Astrocyte of the cerebellum (primary cell): Measurements from ENCODE around the gene GRIN2A.

Source experiments
- DNase-seq: peaks from one replicate; pipeline ENCODE4 v3.0.0-alpha.2; 2011; ENCODE audit warnings: low read depth
- H3K4me3 ChIP-seq: 2 replicates; pipeline ENCODE4 v1.5.1; 2011; ENCODE audit warnings: mild to moderate bottlenecking, low read depth, low read length, moderate library complexity
- in situ Hi-C: cut with HindIII; loops from 2 replicates; pipeline ENCODE4 v1.10.0; 2017; ENCODE audit warnings: low sequenced_read_pairs
- TF ChIP-seq, protein P1 (sequence below): IDR thresholded peaks from 2 replicates; pipeline ENCODE4 v1.5.1; 2012; ENCODE audit warnings: low read length, low read depth, moderate library complexity, mild to moderate bottlenecking; ENCODE audit errors: missing control alignments

Gene GRIN2A

DNA sequence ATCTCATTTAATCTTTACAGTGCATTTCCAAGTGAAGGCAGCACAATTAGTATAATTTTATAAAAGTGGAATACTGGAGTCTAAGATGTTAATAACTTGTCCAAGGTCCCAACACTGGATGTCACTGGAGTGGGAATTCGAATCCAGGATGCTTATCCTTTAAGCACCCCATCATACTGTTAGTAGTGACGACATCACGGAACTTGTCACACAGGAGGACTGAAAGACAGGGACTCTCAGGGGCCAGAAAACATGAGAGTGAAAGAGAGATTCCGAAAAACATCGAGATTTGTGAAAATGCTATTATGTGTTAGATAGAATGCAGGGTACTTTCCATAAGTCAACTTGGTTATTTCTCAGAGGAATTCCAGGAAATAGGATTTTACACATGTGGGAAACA lies 374.0 kb downstream of the GRIN2A start:
- TF ChIP-seq, protein P1, sequence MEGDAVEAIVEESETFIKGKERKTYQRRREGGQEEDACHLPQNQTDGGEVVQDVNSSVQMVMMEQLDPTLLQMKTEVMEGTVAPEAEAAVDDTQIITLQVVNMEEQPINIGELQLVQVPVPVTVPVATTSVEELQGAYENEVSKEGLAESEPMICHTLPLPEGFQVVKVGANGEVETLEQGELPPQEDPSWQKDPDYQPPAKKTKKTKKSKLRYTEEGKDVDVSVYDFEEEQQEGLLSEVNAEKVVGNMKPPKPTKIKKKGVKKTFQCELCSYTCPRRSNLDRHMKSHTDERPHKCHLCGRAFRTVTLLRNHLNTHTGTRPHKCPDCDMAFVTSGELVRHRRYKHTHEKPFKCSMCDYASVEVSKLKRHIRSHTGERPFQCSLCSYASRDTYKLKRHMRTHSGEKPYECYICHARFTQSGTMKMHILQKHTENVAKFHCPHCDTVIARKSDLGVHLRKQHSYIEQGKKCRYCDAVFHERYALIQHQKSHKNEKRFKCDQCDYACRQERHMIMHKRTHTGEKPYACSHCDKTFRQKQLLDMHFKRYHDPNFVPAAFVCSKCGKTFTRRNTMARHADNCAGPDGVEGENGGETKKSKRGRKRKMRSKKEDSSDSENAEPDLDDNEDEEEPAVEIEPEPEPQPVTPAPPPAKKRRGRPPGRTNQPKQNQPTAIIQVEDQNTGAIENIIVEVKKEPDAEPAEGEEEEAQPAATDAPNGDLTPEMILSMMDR, result no peak
- in situ Hi-C loops, result no loop called here
- DNase-seq, result no peak
- no peak overlapping the region for H3K4me3 ChIP-seq

DNA sequence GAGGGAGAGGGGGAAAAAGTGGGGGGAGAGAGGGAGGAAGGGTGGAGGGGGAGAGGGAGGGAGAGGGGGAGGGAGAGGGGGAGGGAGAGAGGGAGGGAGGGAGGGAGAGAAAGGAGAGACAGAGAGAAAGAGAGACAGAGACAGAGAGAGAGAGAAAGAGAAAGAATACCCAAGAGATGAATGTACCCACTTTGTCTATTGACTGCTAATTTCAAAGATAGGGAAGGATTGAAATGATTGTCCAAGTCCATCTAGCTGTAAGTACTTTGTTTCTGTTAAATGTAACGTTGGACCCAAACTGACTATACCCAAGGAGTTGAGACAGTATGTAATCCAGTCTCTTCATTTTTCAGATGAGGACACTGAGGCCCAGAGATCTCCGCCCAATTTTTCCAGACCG lies 374.9 kb downstream of the GRIN2A start:
- in situ Hi-C loops, result no loop called here
- TF ChIP-seq, protein P1, result no peak
- H3K4me3 ChIP-seq, result no peak overlapping the region
- no peak for DNase-seq

DNA sequence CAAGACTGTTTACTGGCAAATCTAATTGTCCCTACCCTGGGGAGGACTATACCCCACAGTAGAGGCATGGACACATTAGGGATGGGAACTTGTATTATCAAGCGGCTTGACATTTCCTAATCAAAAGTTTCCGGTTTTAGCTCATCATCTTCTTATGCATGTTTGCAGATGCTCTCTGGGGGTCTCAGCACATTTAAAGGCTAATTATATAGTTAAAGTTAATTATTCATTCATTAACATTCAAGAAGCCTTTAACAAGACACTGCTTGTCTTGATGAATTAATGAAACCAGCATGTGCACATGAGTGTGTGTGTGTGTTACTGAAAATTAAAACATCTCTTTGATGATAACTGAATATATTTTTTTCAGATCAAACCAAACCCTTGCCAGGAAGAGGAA lies 377.1 kb downstream of the GRIN2A start:
- TF ChIP-seq, protein P1, result no peak
- in situ Hi-C loops, result no loop called here
- DNase-seq, result no peak
- no peak overlapping the region for H3K4me3 ChIP-seq

DNA sequence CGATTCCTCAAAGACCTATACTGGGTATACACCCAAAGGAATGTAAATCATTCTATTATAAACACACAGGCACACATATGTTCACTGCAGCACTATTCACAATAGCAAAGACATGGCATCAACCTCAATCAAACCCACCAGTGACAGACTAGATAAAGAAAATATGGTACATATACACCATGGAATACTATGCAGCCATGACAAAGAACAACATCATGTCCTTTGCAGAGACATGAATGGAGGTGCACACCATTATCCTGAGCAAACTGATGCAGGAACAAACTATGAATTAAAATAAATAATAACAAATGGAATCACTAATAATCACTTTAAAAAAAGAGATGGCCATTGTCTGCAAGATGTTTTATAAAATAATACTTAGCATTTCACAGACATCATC lies 380.1 kb downstream of the GRIN2A start:
- TF ChIP-seq, protein P1, result no peak
- H3K4me3 ChIP-seq, result no peak overlapping the region
- DNase-seq, result no peak
- in situ Hi-C loops, result no loop called here

DNA sequence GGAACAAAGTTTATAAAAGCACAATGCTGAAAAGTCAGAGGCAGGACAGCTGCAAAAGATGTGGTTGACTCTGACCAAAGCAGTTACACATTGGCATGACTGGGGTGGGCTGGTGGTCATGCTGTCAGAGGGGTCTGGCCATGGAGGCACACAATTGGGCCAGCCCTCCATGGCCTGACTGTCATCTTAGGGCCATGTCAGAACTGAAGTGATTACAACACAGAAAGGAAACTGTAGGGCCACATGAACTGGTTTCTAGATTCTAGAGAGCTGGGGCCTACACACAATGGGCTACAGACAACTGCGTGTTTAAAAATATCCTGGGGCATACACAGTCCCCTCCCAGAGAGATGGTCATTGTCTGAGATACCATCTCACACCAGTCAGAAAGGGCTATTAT lies 380.6 kb downstream of the GRIN2A start:
- in situ Hi-C loops, result no loop called here
- H3K4me3 ChIP-seq, result no peak overlapping the region
- TF ChIP-seq, protein P1, result no peak
- no peak for DNase-seq

DNA sequence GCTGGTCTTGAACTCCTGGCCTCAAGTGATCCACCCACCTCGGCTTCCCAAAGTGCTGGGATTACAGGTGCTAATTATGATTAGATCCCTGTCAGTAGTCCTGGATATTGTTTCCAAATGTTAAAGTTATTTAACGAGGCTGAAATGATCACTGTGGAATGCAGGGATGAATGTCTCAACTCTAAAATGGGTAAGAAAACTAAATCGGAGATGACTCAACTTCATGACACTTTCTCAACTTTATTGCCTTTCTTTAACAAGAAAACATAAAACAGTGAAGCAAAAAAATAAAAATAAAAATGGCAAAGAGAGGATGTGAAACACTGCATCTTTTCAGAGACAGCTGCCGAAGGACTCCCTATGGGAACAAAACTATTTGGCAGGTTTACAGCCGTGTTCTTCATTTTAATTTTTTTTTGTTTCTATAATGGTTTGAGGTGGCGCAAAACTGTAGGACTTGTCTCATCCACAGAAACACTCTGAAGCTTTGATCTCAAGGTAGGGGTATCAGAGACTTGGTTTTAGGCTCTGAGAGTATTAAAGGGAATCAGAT lies 382.0 kb downstream of the GRIN2A start:
- TF ChIP-seq, protein P1, result no peak
- no peak overlapping the region for H3K4me3 ChIP-seq
- in situ Hi-C loops, result no loop called here
- DNase-seq, result no peak
